H1 (cell line): ENCODE data around the gene SEMA3B. TPM values are rescaled to one million over a fixed set of nuclear protein-coding genes. Genes with fewer than 3 reads are reported as not detected.

Experiments
- CTCF ChIA-PET: fragments of 300-600 bp; sonication (Branson Sonifier 250); formaldehyde crosslinking; loops from one replicate; lab custom pipeline; 2021; ENCODE audit not compliant: partially characterized antibody; lab: Charles Lee
- POLR2A ChIA-PET: fragments of 300-600 bp; sonication (Branson Sonifier 250); formaldehyde crosslinking; loops from one replicate; lab custom pipeline; 2021; ENCODE audit warnings: inconsistent platforms; ENCODE audit not compliant: partially characterized antibody; lab: Charles Lee
- DNase-seq, 2 experiments: peaks; one replicate each; pipeline versions ENCODE4 v3.0.0 to v3.0.0-alpha.2; 2010 to 2022; ENCODE audit warnings: low spot score in 2 of 2, low read depth in 1 of 2, mixed read lengths in 1 of 2
- FAIRE-seq: peaks from 2 replicates; lab custom pipeline; 2011; peaks lifted over from hg19 to GRCh38; lab: Jason Lieb, UNC
- H2AFZ ChIP-seq: 2 replicates; pipeline ENCODE4 v1.8.1; 2012; ENCODE audit warnings: low read length, inconsistent platforms
- H2AK5ac ChIP-seq: 2 replicates; pipeline ENCODE4 v1.6.1; 2013; ENCODE audit warnings: low read depth, low read length
- H2BK120ac ChIP-seq: replicated peaks from 2 replicates; pipeline ENCODE3; 2013; ENCODE audit warnings: low read depth, low read length, inconsistent platforms
- H2BK12ac ChIP-seq: 2 replicates; pipeline ENCODE4 v1.6.1; 2013; ENCODE audit warnings: low read depth, low read length
- H2BK15ac ChIP-seq: 2 replicates; pipeline ENCODE4 v1.6.1; 2013; ENCODE audit warnings: low read length
- H2BK20ac ChIP-seq: 2 replicates; pipeline ENCODE4 v1.6.1; 2013; ENCODE audit warnings: low read length
- H2BK5ac ChIP-seq: 2 replicates; pipeline ENCODE4 v1.6.1; 2013; ENCODE audit warnings: low read depth, low read length
- H3K14ac ChIP-seq: 2 replicates; pipeline ENCODE4 v1.6.1; 2013; ENCODE audit warnings: inconsistent platforms; ENCODE audit not compliant: insufficient read length
- H3K18ac ChIP-seq: 2 replicates; pipeline ENCODE4 v1.6.1; 2013; ENCODE audit warnings: low read length; ENCODE audit errors: extremely low read depth
- H3K23ac ChIP-seq: 2 replicates; pipeline ENCODE4 v1.6.1; 2013; ENCODE audit warnings: inconsistent platforms; ENCODE audit not compliant: insufficient read length
- H3K23me2 ChIP-seq: 2 replicates; pipeline ENCODE4 v1.6.1; 2013; ENCODE audit warnings: low read depth, low read length
- H3K27ac ChIP-seq: 2 replicates; pipeline ENCODE4 v1.6.1; 2011; ENCODE audit warnings: low read depth, low read length, inconsistent platforms
- H3K27me3 ChIP-seq, 4 experiments: replicated peaks in 1 of 4; 1 replicate in 1 of 4; 2 replicates in 3 of 4; pipeline versions ENCODE4 v1.6.1 to v1.8.1; 2011 to 2013; ENCODE audit warnings: low read length in 3 of 4, mild to moderate bottlenecking in 3 of 4, inconsistent platforms in 2 of 4, mixed read lengths in 2 of 4, moderate library complexity in 1 of 4; ENCODE audit not compliant: control insufficient read depth in 3 of 4, insufficient read depth in 3 of 4; ENCODE audit errors: extremely low read depth in 1 of 4
- H3K36me3 ChIP-seq, 4 experiments: 2 replicates each; pipeline versions ENCODE4 v1.6.1 to v1.8.1; 2011 to 2013; ENCODE audit warnings: mild to moderate bottlenecking in 4 of 4, low read length in 3 of 4, moderate library complexity in 2 of 4, control low read depth in 1 of 4, inconsistent platforms in 1 of 4; ENCODE audit not compliant: insufficient read depth in 4 of 4, control insufficient read depth in 2 of 4
- H3K4ac ChIP-seq: replicated peaks from 2 replicates; pipeline ENCODE3; 2013; ENCODE audit warnings: low read length, low read depth, mixed read lengths, inconsistent platforms; ENCODE audit not compliant: insufficient read length
- H3K4me1 ChIP-seq, 4 experiments: replicated peaks in 1 of 4; 1 replicate in 1 of 4; 2 replicates in 3 of 4; pipeline versions ENCODE4 v1.6.1 to v1.8.1; 2011 to 2013; ENCODE audit warnings: low read length in 3 of 4, inconsistent platforms in 2 of 4, mixed read lengths in 1 of 4; ENCODE audit not compliant: insufficient read depth in 4 of 4, control insufficient read depth in 3 of 4
- H3K4me2 ChIP-seq, 2 experiments: 2 replicates each; pipeline versions ENCODE4 v1.6.1 to v1.8.1; 2011 to 2013; ENCODE audit warnings: low read depth in 2 of 2, low read length in 2 of 2, control low read depth in 1 of 2, inconsistent platforms in 1 of 2, mild to moderate bottlenecking in 1 of 2; ENCODE audit not compliant: insufficient read depth in 1 of 2
- H3K4me3 ChIP-seq, 4 experiments: fragments of 200-600, 300-600 bp in 1 of 4; sonication (generic), shearing (Covaris generic), sonication (Bioruptor Twin) in 1 of 4; 2 replicates each; pipeline versions ENCODE4 v1.5.1 to v1.8.1; 2011 to 2016; ENCODE audit warnings: low read length in 4 of 4, low read depth in 3 of 4, control low read depth in 2 of 4, inconsistent platforms in 2 of 4, mild to moderate bottlenecking in 2 of 4, mixed read lengths in 1 of 4, moderate library complexity in 1 of 4; ENCODE audit not compliant: insufficient read depth in 2 of 4; ENCODE audit errors: extremely low read depth in 1 of 4
- H3K56ac ChIP-seq: replicated peaks from 2 replicates; pipeline ENCODE3; 2013; ENCODE audit warnings: low read depth, mild to moderate bottlenecking, mixed read lengths, low read length, inconsistent platforms; ENCODE audit not compliant: insufficient read length
- H3K79me1 ChIP-seq: 2 replicates; pipeline ENCODE4 v1.6.1; 2013; ENCODE audit warnings: low read depth, low read length, control low read depth
- H3K79me2 ChIP-seq, 2 experiments: 2 replicates each; pipeline versions ENCODE4 v1.6.1 to v1.8.1; 2012 to 2013; ENCODE audit warnings: low read length in 2 of 2, mild to moderate bottlenecking in 2 of 2, inconsistent platforms in 1 of 2; ENCODE audit not compliant: insufficient read depth in 2 of 2, control insufficient read depth in 1 of 2
- H3K9ac ChIP-seq, 4 experiments: replicated peaks in 1 of 4; 1 replicate in 1 of 4; 2 replicates in 3 of 4; pipeline versions ENCODE4 v1.6.1 to v1.8.1; 2011 to 2013; ENCODE audit warnings: low read depth in 3 of 4, low read length in 3 of 4, control low read depth in 2 of 4, mild to moderate bottlenecking in 2 of 4, moderate library complexity in 2 of 4, inconsistent platforms in 1 of 4; ENCODE audit errors: extremely low read depth in 1 of 4
- H3K9me3 ChIP-seq, 2 experiments: 2 replicates each; pipeline versions ENCODE4 v1.6.1 to v1.8.1; 2012 to 2013; ENCODE audit warnings: mild to moderate bottlenecking in 2 of 2, moderate library complexity in 2 of 2, control low read depth in 1 of 2, inconsistent platforms in 1 of 2, low read depth in 1 of 2, low read length in 1 of 2, mixed read lengths in 1 of 2; ENCODE audit not compliant: insufficient read depth in 2 of 2
- H4K20me1 ChIP-seq, 2 experiments: replicated peaks in 1 of 2; 2 replicates each; pipeline versions ENCODE3 to v1.8.1; 2011 to 2013; ENCODE audit warnings: inconsistent platforms in 2 of 2, low read length in 2 of 2, mild to moderate bottlenecking in 1 of 2; ENCODE audit not compliant: insufficient read depth in 2 of 2, control insufficient read depth in 1 of 2
- H4K5ac ChIP-seq: 2 replicates; pipeline ENCODE4 v1.6.1; 2013; ENCODE audit warnings: low read length, low read depth, mixed read lengths, inconsistent platforms; ENCODE audit not compliant: insufficient read length
- H4K8ac ChIP-seq: 2 replicates; pipeline ENCODE4 v1.8.0; 2013; ENCODE audit warnings: mild to moderate bottlenecking, moderate library complexity, low read length, inconsistent platforms; ENCODE audit not compliant: insufficient read depth; ENCODE audit errors: extremely low read depth
- H4K91ac ChIP-seq: replicated peaks from 2 replicates; pipeline ENCODE3; 2013; ENCODE audit warnings: low read length, mixed read lengths, inconsistent platforms; ENCODE audit not compliant: insufficient read length
- CBX5 ChIP-seq: fragments of 300-800, 300-1000 bp; sonication (generic); IDR thresholded peaks from 2 replicates; pipeline ENCODE4 v1.7.1; 2016; ENCODE audit warnings: antibody characterized with exemption, low read length, low read depth
- CEBPB ChIP-seq: IDR thresholded peaks from 2 replicates; pipeline ENCODE4 v1.6.1; 2012; ENCODE audit warnings: low read depth, low read length
- JUND ChIP-seq: IDR thresholded peaks from 2 replicates; pipeline ENCODE4 v1.6.1; 2011; ENCODE audit warnings: mild to moderate bottlenecking, improper control_type of control experiment, low read length
- MAFK ChIP-seq: IDR thresholded peaks from 2 replicates; pipeline ENCODE4 v1.6.1; 2012; ENCODE audit warnings: low read depth, mild to moderate bottlenecking, improper control_type of control experiment, low read length
- RBBP5 ChIP-seq: IDR thresholded peaks from 2 replicates; pipeline ENCODE4 v1.7.1; 2012; ENCODE audit warnings: low read depth, mild to moderate bottlenecking, inconsistent platforms, low read length, moderate library complexity, borderline replicate concordance
- WGBS, 2 experiments: shearing (Covaris generic) in 1 of 2; methylation state at CpG; one replicate each; pipeline versions ENCODE4 v1.1.6 to v1.1.7; 2013 to 2015; ENCODE audit warnings: low lambda C conversion rate in 2 of 2, mixed read lengths in 2 of 2, inconsistent platforms in 1 of 2, low coverage in 1 of 2, missing lambda C conversion rate in 1 of 2; ENCODE audit not compliant: insufficient replicate concordance in 2 of 2, insufficient coverage in 1 of 2, insufficient read length in 1 of 2; ENCODE audit errors: extremely low coverage in 1 of 2, missing lambda C conversion rate in 1 of 2; 5-methylcytosine and 5-hydroxymethylcytosine counted together
- polyA plus RNA-seq, 7 experiments: library from polyadenylated mRNA; depleted of rRNA in 3 of 7; stranded (reverse) in 5 of 7; unstranded in 2 of 7; fragments of >200 nt in 5 of 7; fragments of 200-250 nt in 2 of 7; gene quantifications; 1 replicate in 5 of 7; 2 replicates in 1 of 7; 4 replicates in 1 of 7; pipeline versions ENCODE4 v1.2.1 to v1.2.3, GENCODE V29; 2011 to 2013; ENCODE audit warnings: missing spikeins in 2 of 7, mixed read lengths in 2 of 7
- total RNA-seq: library from RNA; stranded (reverse); fragmentation: NEBNext Ultra II Directional; extraction: Animal tissue kit (Norgen Biotek cat#: 25700); gene quantifications from 2 replicates; pipeline ENCODE4 v1.2.1, GENCODE V29; 2021

The SEMA3B gene
- total and polyA plus RNA-seq, 2 of the 8 experiments (the other 6 are each of a cell fraction or from before 2014, with no cell fraction given), result 3.0 to 4.7 TPM

- Histone ChIP-seq H2AK5ac (no peak overlapping the region), H3K18ac (no peak overlapping the region; the same call in 1 of the 2 replicates), H2BK20ac (no peak overlapping the region), H3K4me2 (no peak overlapping the region), H3K9ac (no peak overlapping the region), H3K23ac (no peak overlapping the region), H2AFZ (no peak overlapping the region), H4K8ac (no peak overlapping the region), H2BK12ac (peak overlapping the region; percentile 81; the same call in 1 of the 2 replicates), H3K4me1 (peaks cover 0 to 7% (median 3%) of the 10 kb centered on the region in 4 experiments; a peak in 5 of 7 replicates), H3K27ac (no peak overlapping the region), H4K91ac (no peak overlapping the region), H3K79me2 (no peaks in the 10 kb centered on the region), H2BK15ac (peak overlapping the region; percentile 1; the same call in 1 of the 2 replicates), H3K27me3 (peaks cover 0 to 3% (median 2%) of the 10 kb centered on the region in 4 experiments; a peak in 4 of 7 replicates), H2BK5ac (no peak overlapping the region; the same call in 1 of the 2 replicates), H3K79me1 (no peaks in the 10 kb centered on the region), H3K56ac (no peak overlapping the region), H3K4ac (no peak overlapping the region), H3K4me3 (no peak overlapping the region), H4K20me1 (no peaks in the 10 kb centered on the region), H2BK120ac (no peak overlapping the region), H3K14ac (no peak overlapping the region), H3K23me2 (peaks cover 7% of the 10 kb centered on the region; the same call in 1 of the 2 replicates), H3K36me3 (no peaks in the 10 kb centered on the region), H3K9me3 (no peaks in the 10 kb centered on the region), H4K5ac (no peak overlapping the region)
- DNase-seq (no peak), FAIRE-seq (no peak)
- 73% methylated on average over 1 of the region's 1 CpG; no CpG with 5 or more reads in 1 of the 2 experiments for WGBS, 2 experiments
- ChIA-PET POLR2A (interaction anchor here (1.0 to 3.9 kb wide), 8 partner anchors 8 to 99 kb away, joined by 3 to 23 read pairs (median 4); partner anchors contain the start of genes GNAI2 and SLC38A3), CTCF (interaction anchor here (0.6 to 48.1 kb wide), 16 partner anchors 9 to 176 kb away, joined by 3 to 2149 read pairs (median 4); partner anchors contain the start of genes GNAI2, GNAT1, LSMEM2 and SEMA3B)
- no peak for TF ChIP-seq CBX5
- no peak for TF ChIP-seq MAFK
- TF ChIP-seq RBBP5, result no peak
- no peak for TF ChIP-seq JUND
- TF ChIP-seq CEBPB, result no peak
Measured at GRCh38 chr3:50222169-50222528, 46.8 kb upstream of the SEMA3B start.
